Measurements from ENCODE around the gene RUVBL1.

GRCh38 chr3:128040660-128041059 is 83.0 kb downstream of the RUVBL1 start:
- TF ChIP-seq CTCF (IDR thresholded peaks at IDR 0.05), result no peak
- no peak for TF ChIP-seq POLR2AphosphoS5 (IDR thresholded peaks at IDR 0.05)
- TF ChIP-seq EP300 (IDR thresholded peaks at IDR 0.05), result no peak
